Measurements from ENCODE around the gene FOSL1.

Gene FOSL1

GRCh38 chr11:65882120-65883057 lies 17.8 kb downstream of the FOSL1 start:
- no peak for DNase-seq (ENCODE audit: low spot score)

DNA sequence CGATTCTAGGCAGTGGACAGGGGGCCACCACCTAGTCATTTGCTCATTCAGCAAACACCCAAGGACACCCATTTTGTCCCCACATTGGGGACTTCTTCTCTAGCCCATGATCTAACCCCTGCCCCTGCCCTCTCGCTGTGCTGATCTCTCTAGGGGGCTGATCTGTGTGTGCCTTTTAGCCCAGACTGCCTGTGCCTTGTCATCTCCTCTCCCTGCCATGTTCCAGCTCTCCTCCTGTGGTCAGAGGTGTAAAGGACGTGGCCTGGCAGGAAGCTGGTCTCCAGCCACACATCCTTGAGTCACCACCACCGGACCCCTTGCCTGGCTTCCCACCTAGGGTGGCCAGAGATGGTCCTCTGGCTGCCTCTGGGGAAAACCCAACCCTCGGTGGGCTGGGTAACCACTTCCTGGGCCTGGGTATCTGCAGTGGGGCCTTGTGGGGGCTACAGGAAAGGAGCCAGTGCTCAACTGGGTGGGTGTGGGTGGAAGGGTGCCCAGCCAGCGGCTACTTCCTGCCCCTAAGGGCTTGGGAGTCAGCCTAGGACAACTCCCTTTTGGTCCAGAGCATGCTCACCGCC lies 19.3 kb downstream of the FOSL1 start:
- no peak for DNase-seq (ENCODE audit: low spot score)

- DNase-seq (ENCODE audit: low spot score), result no peak
Observed at GRCh38 chr11:65880027-65880426, 20.2 kb downstream of the FOSL1 start.

DNA sequence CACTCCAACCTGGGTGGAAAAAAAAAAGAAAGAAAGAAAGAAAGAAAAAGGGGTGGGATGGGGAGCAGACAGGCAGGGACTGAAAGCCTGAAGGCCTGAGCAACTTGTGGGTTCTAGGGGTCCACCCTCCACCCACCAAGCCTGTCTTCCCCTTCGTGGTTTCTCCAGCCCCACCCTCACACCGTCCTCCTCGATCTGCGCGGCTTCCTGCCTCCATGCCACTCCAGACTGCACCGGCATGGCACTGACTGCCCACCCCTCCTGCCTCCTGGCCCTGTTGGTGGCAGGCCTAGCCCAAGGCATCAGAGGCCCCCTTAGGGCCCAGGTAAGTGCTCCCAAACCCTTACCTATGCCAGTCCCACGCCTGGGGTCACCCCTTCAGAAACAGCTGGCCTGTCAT lies 20.6 kb downstream of the FOSL1 start, which contains the start of gene CTSW:
TSS of gene CTSW (plus strand) at position 221 of the 400 bp plus-strand sequence. CDS start at position 239, 18 bp downstream.
- DNase-seq (ENCODE audit: low spot score), result no peak

DNA sequence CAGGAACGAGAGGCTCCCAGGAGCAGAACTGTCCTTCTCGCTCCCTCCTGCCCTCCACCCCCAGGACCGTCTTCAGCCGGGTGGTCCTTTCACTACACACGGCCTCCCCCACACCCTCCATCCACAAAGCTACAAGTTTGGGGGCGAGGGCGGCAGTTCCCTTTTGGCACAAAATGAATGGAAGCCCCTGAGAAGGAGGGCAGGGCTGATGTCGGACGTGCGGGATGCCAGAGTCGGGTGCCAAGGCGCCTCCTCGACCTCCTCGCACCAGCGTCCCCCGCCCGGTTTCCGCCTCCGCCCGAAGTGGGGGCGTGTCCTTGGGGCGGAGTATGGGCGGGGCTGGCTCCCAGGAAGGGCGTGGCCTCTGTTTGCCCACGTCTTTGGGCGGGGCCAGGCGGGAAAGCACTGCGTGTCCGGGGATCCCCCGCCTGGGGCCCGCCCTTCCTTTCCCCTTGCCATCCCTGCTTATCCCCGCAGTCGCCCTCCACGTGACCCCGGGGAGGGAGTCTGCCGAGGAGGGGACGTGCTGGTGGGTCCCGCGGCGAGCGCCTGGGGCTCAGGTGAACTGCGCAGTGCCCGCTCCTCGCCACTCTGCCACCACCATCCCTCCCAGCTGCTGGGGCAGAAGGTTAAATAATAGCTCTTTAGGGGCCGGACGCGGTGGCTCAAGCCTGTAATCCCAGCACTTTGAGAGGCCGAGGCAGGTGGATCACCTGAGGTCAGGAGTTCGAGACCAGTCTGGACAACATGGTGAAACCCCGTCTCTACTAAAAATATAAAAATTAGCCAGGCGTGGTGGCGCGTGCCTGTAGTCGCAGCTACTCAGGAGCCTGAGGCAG lies 26.7 kb downstream of the FOSL1 start:
- DNase-seq (ENCODE audit: low spot score), result peak; percentile 90

- no peak for DNase-seq (ENCODE audit: low spot score)
Observed at GRCh38 chr11:65872586-65873317, 27.4 kb downstream of the FOSL1 start, which contains the start of gene EFEMP2. TSS of gene EFEMP2 (minus strand) at chr11:65872800. CDS start at chr11:65872354, 446 bp downstream.

- no peak for DNase-seq (ENCODE audit: low spot score)
Observed at GRCh38 chr11:65871811-65872548, 28.2 kb downstream of the FOSL1 start.

- DNase-seq (ENCODE audit: low spot score), result no peak
Observed at GRCh38 chr11:65870706-65871681, 29.2 kb downstream of the FOSL1 start.

GRCh38 chr11:65870307-65870658 lies 29.9 kb downstream of the FOSL1 start:
- no peak for DNase-seq (ENCODE audit: low spot score)

DNA sequence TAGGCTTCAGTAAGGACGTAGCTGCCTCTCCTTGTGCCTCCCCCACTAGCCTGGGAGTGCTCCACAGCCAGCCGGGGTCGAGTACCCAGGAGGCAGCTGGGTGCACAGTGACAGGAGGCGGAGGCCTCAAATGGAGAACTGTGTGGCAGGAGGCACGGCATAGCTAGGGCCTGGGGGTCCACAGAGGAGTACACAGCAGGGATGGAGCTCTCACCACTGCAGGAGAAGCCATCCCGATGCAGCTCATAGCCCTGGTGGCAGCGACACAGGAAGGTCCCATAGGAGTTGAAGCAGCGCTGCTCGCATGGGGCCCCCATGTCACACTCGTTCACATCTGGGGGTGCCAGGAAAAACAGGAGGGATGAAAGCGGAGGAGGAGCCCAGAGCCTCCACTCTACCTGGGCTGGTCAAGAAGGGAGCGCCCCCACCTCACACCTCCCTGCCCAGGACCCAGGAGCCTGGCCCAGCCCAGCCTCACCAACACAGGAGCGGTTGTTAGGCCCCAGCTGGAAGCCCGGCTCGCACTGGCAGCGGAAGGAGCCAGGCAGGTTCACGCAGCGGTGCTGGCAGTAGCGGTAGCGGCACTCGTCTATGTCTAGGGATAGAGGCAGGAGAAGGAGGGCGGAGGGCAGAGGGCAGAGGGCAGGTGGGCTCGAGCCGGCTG lies 30.4 kb downstream of the FOSL1 start:
- DNase-seq (ENCODE audit: low spot score), result no peak

GRCh38 chr11:65868907-65869306 lies 31.3 kb downstream of the FOSL1 start:
- no peak for DNase-seq (ENCODE audit: low spot score)

DNA sequence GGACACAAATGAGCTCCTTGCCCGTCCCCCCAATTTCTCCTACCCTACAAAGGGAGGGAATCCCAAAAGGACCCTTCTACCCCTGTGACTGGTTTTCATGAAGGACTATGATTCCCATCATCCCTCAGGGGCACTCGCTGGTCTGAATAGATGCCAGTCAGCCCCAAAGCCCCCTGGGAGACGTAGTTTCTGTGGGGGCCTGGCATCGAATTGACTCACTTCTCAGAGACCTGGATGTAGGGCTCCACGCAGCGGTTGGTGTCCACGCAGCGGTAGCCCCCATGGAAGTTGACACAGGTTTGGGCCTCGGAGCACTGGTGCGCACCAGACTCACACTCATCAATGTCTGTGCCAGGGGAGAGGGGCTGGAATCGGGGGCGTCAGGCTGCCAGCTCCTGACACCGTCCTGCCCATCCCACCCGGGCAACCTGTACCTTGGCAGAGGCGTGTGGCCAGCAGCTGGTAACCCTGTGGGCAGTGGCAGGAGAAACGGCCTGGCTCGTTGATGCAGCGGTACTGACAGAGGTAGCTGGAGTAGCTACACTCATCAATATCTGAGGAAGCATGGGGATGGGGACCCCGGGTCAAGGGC lies 32.0 kb downstream of the FOSL1 start:
- DNase-seq (ENCODE audit: low spot score), result no peak

GRCh38 chr11:65867284-65868071 lies 32.7 kb downstream of the FOSL1 start:
- no peak for DNase-seq (ENCODE audit: low spot score)

DNA sequence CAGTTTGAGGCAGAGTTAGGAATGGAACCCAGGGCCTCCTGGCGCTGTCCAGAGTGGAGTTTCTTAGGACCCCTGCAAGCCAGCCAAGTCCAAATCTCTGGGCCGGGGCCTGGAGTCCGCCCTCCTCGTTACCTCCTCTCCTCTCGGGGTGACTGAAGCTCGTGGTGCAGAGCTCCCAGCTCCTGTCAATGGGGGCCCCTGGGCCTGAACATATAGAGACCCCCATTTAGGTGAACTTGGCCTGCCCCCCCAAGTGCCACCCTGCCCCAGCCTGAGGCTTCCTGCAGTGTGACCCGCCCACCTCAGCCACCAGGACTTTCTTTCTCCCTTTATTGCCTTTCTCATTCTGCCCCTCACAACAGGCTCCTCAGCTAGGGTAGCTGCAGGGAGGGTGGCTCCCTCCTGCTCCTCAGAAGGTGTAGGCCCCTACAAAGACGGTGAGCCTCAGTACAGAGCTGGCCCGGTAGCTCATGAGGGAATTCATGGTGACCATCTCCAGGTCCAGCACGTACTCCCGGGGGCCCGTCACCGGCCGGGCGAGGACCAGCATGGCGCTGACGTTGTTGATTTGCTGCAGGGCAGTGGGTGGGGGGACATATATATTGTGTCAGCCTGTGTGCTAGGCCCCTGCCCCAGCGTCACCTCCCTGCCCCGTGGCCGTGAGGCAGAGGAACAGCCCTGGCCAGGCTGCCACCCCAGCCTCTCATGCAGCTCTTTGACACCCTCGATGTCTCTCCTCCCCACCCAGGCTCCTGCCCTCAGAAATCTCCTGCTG lies 33.5 kb downstream of the FOSL1 start:
- no peak for DNase-seq (ENCODE audit: low spot score)

GRCh38 chr11:65865550-65866172 lies 34.5 kb downstream of the FOSL1 start:
- no peak for DNase-seq (ENCODE audit: low spot score)

DNA sequence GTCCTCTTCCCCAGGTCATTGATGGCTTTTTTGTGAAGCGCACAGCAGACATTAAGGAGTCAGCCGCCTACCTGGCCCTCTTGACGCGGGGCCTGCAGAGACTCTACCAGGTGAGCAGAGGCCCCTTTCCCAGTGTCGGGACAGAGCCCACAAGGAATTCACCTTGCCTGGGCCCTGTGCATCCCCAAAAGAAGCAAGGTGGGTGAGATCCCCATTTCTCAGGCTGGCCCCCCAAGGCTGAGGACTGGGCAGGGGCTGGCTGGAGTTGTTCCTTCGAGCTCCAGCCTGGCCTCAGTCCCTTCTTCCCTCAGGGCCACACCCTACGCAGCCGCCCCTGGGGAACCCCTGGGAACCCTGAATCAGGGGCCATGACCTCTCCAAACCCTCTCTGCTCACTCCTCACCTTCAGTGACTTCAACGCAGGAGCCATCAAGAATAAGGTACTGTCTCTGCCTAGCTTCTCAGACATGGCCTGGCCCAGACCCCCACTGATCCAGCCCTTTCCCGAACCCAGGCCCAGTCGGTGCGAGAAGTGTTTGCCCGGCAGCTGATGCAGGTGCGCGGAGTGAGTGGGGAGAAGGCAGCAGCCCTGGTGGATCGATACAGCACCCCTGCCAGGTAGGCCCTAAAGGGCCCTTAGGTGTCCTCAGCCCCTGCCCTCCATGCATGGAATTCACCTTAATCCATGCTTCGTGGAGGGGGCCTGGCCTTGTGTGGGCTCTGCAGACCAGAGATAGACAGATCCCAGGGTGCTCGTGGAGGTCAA lies 35.3 kb downstream of the FOSL1 start:
- DNase-seq (ENCODE audit: low spot score), result no peak

Data from globus pallidus (tissue), 1 donor.